Measurements from ENCODE around the gene MYH3. TPM values are rescaled to one million over a fixed set of nuclear protein-coding genes. Genes with fewer than 3 reads are reported as not detected.

Gene MYH3
- total and polyA plus RNA-seq, 7 donors, result 0.23 to 108 (median 1.2) TPM

DNA sequence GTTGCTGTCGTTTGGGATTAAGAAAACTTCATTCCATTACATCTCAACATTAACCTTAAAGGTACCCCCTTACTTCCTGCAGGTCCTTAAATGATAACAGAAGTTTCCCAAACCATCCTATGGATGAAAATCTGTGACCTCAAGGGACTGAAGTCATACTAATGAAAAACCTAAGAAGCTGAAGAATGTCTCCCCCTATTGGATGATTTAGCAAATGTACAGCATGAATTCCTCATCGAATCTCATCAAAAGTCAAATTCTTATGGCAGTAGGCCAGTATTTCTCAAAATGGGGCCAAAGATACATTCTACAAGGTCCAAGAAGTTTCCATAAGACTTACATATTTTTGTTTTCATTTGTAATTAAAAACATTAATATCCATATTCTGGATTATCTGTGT lies 26.7 kb upstream of the MYH3 start:
- H3K27ac ChIP-seq, result no peak overlapping the region
- H3K36me3 ChIP-seq, result peaks cover 7 to 63% (median 21%) of the 10 kb centered on the region in 4 donors

DNA sequence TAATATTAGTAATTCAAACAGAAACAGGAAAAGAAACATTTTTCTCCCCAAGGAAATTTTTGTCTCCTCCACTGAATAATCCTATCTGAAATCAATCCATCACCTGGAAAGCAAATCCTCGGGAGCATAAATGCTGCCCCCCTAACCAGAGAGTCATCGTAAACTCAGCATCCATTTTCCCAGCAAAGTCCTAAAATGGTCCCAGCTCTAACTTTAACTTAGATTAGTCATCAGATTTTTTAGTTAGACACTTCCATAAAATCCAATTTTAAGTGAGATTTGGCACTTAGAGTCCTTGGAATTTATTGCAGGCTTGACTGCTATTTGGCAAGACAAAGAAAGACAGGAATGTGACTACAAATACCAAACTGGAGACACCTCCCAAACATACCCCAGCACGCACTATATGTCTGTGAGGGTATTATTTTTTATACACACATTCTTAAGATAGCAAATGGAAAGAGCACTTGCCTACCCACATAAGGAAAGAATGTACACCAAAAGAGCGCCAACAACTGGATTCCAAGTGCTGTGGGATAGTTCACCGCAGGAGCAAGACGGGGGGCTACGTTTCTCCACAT lies 24.8 kb upstream of the MYH3 start:
- intact Hi-C loops (cut with DNase I), result no loop called here
- DNase-seq, result no peak
- Histone ChIP-seq H3K27me3 (no peaks in the 10 kb centered on the region), H3K4me3 (no peak overlapping the region), H3K9me3 (no peaks in the 10 kb centered on the region), H3K27ac (peak overlapping the region; percentile 10 to 68 (median 55)), H3K36me3 (peaks cover 7 to 73% (median 27%) of the 10 kb centered on the region in 4 donors), H3K4me1 (peaks cover 0 to 28% (median 18%) of the 10 kb centered on the region in 4 donors)
- 85 to 93% methylated on average over 7 of the region's 7 CpGs for WGBS, 2 donors
- TF ChIP-seq EP300 (IDR thresholded peaks at IDR 0.05) (no peak), POLR2A (IDR thresholded peaks at IDR 0.05) (no peak), POLR2AphosphoS5 (IDR thresholded peaks at IDR 0.05) (no peak), CTCF (IDR thresholded peaks at IDR 0.05) (no peak)

More for the DNA sequence above, 26.7 kb upstream of the MYH3 start:
- intact Hi-C loops (cut with DNase I), result no loop called here
- no peak for DNase-seq
- Histone ChIP-seq H3K27me3 (no peaks in the 10 kb centered on the region), H3K4me3 (no peak overlapping the region), H3K9me3 (no peaks in the 10 kb centered on the region), H3K4me1 (peaks cover 0 to 28% (median 18%) of the 10 kb centered on the region in 4 donors)
- TF ChIP-seq EP300 (IDR thresholded peaks at IDR 0.05) (no peak), CTCF (IDR thresholded peaks at IDR 0.05) (peak in 1 of 4 experiments; percentile 18)
- 60 to 85% methylated on average over 2 of the region's 2 CpGs for WGBS, 2 donors

- intact Hi-C loops (cut with DNase I), result no loop called here
- TF ChIP-seq EP300 (IDR thresholded peaks at IDR 0.05), result no peak
- no peak for TF ChIP-seq POLR2AphosphoS5 (IDR thresholded peaks at IDR 0.05)
- TF ChIP-seq POLR2A (IDR thresholded peaks at IDR 0.05), result no peak
- no peak for TF ChIP-seq CTCF (IDR thresholded peaks at IDR 0.05)
- H3K27ac ChIP-seq, result peak overlapping the region in 1 of 4 donors; percentile 45
- no peak overlapping the region for H3K4me3 ChIP-seq
- DNase-seq, result no peak
- H3K27me3 ChIP-seq, result no peaks in the 10 kb centered on the region
- peaks cover 0 to 41% (median 12%) of the 10 kb centered on the region in 4 donors for H3K36me3 ChIP-seq
- WGBS, 2 donors, result 94 to 96% methylated on average over 4 of the region's 4 CpGs
- no peaks in the 10 kb centered on the region for H3K9me3 ChIP-seq
- H3K4me1 ChIP-seq, result peaks cover 0 to 28% (median 7%) of the 10 kb centered on the region in 4 donors
Observed at GRCh38 chr17:10674704-10675103, 17.6 kb upstream of the MYH3 start.

GRCh38 chr17:10673312-10673711 lies 16.2 kb upstream of the MYH3 start:
- peak overlapping the region; percentile 30 to 73 (median 42) for H3K27ac ChIP-seq
- H3K9me3 ChIP-seq, result no peaks in the 10 kb centered on the region
- intact Hi-C loops (cut with DNase I), result no loop called here
- peaks cover 0 to 29% (median 8%) of the 10 kb centered on the region in 4 donors for H3K36me3 ChIP-seq
- H3K4me3 ChIP-seq, result no peak overlapping the region
- no peak for DNase-seq
- TF ChIP-seq POLR2A (IDR thresholded peaks at IDR 0.05), result no peak
- no peak for TF ChIP-seq CTCF (IDR thresholded peaks at IDR 0.05)
- TF ChIP-seq POLR2AphosphoS5 (IDR thresholded peaks at IDR 0.05), result no peak
- TF ChIP-seq EP300 (IDR thresholded peaks at IDR 0.05), result no peak
- H3K4me1 ChIP-seq, result peaks cover 0 to 35% (median 10%) of the 10 kb centered on the region in 4 donors
- 95 to 97% methylated on average over 12 of the region's 12 CpGs for WGBS, 2 donors
- no peaks in the 10 kb centered on the region for H3K27me3 ChIP-seq

DNA sequence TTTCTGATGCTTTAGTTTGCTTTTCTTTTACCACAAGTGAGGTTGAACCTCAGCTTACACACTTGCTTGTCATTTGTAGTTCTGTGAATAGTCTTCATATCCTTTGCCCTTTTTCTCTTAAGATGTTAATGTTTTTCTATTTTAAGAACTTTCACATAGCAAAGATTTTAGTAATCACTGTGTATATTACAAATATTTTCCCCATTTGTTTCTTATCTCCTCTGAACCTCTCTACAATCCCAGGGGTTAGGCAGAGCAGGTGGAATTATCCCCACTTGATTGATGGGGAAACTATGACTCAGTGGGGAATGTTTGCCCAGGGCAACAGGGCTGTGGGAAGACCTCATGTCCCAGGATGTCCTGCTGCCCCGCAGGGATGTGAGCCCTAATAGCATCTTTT lies 11.7 kb upstream of the MYH3 start:
- Histone ChIP-seq H3K4me3 (no peak overlapping the region), H3K9me3 (no peaks in the 10 kb centered on the region), H3K36me3 (no peaks in the 10 kb centered on the region), H3K27ac (peak overlapping the region in 1 of 4 donors; percentile 1), H3K27me3 (no peaks in the 10 kb centered on the region), H3K4me1 (peaks cover 0 to 19% (median 9%) of the 10 kb centered on the region in 4 donors)
- 92 to 93% methylated on average over 1 of the region's 1 CpG for WGBS, 2 donors
- DNase-seq, result no peak
- intact Hi-C loops (cut with DNase I), result no loop called here
- TF ChIP-seq POLR2AphosphoS5 (IDR thresholded peaks at IDR 0.05) (no peak), CTCF (IDR thresholded peaks at IDR 0.05) (no peak), EP300 (IDR thresholded peaks at IDR 0.05) (no peak), POLR2A (IDR thresholded peaks at IDR 0.05) (no peak)

All from sigmoid colon (tissue), 7 donors.